SK-N-SH treated with all-trans-retinoic acid at 6 μM for 48 hours (cell line): ENCODE data around the gene HCFC2.

Experiments
- ARNTL ChIP-seq: fragments of 450-650 bp; formaldehyde crosslinking; IDR thresholded peaks from 2 replicates; pipeline ENCODE4 v1.5.0; 2020; ENCODE audit warnings: low read depth, mild to moderate bottlenecking, moderate library complexity, borderline replicate concordance
- CREB5 ChIP-seq: fragments of 250-450 bp; sonication (Bioruptor Pico); IDR thresholded peaks from 2 replicates; pipeline ENCODE4 v1.5.1; 2020; ENCODE audit warnings: low read depth, mild to moderate bottlenecking, moderate library complexity
- CSDC2 ChIP-seq: fragments of 250-450 bp; sonication (Bioruptor Pico); IDR thresholded peaks from 2 replicates; pipeline ENCODE4 v1.5.0; 2020; ENCODE audit warnings: mild to moderate bottlenecking, moderate library complexity
- ESRRG ChIP-seq: fragments of 250-450 bp; sonication (Bioruptor Pico); IDR thresholded peaks from 2 replicates; pipeline ENCODE4 v1.6.1; 2021; ENCODE audit warnings: mild to moderate bottlenecking
- ISL1 ChIP-seq: fragments of 250-450 bp; sonication (Bioruptor Pico); IDR thresholded peaks from 2 replicates; pipeline ENCODE4 v2.1.2; 2022; ENCODE audit warnings: mild to moderate bottlenecking, moderate library complexity
- PATZ1 ChIP-seq: fragments of 250-450 bp; sonication (Bioruptor Pico); IDR thresholded peaks from 2 replicates; pipeline ENCODE4 v1.8.0; 2020; ENCODE audit warnings: mild to moderate bottlenecking, moderate library complexity, borderline replicate concordance
- POU6F1 ChIP-seq: fragments of 250-450 bp; sonication (Bioruptor Pico); IDR thresholded peaks from 2 replicates; pipeline ENCODE4 v1.8.0; 2021; ENCODE audit warnings: low read depth, mild to moderate bottlenecking, moderate library complexity, borderline replicate concordance
- RARB ChIP-seq: fragments of 250-450 bp; sonication (Bioruptor Pico); IDR thresholded peaks from 2 replicates; pipeline ENCODE4 v1.8.0; 2021; ENCODE audit warnings: mild to moderate bottlenecking, moderate library complexity
- TCF4 ChIP-seq: fragments of 250-450 bp; sonication (Bioruptor Pico); IDR thresholded peaks from 2 replicates; pipeline ENCODE4 v1.8.0; 2021; ENCODE audit warnings: mild to moderate bottlenecking, moderate library complexity, borderline replicate concordance
- TOX ChIP-seq: fragments of 250-450 bp; sonication (Bioruptor Pico); IDR thresholded peaks from 2 replicates; pipeline ENCODE4 v1.8.0; 2021; ENCODE audit warnings: mild to moderate bottlenecking, moderate library complexity, borderline replicate concordance
- ZC3H10 ChIP-seq: fragments of 250-450 bp; sonication (Bioruptor Pico); IDR thresholded peaks from 2 replicates; pipeline ENCODE4 v1.5.1; 2021; ENCODE audit warnings: mild to moderate bottlenecking, moderate library complexity
- ZFP30 ChIP-seq: fragments of 450-650 bp; formaldehyde crosslinking; IDR thresholded peaks from 2 replicates; pipeline ENCODE4 v1.5.0; 2022; ENCODE audit warnings: mild to moderate bottlenecking, moderate library complexity
- ZNF70 ChIP-seq: fragments of 450-650 bp; formaldehyde crosslinking; IDR thresholded peaks from 2 replicates; pipeline ENCODE4 v1.5.0; 2020; ENCODE audit warnings: mild to moderate bottlenecking, moderate library complexity
- ZNF8 ChIP-seq: fragments of 450-650 bp; formaldehyde crosslinking; IDR thresholded peaks from 2 replicates; pipeline ENCODE4 v1.5.0; 2020; ENCODE audit warnings: mild to moderate bottlenecking, moderate library complexity

- TF ChIP-seq ZNF8 (CRISPR knock-in tag) (no peak), ZFP30 (CRISPR knock-in tag) (no peak), TCF4 (no peak), ZNF70 (CRISPR knock-in tag) (no peak), PATZ1 (CRISPR knock-in tag) (no peak), ESRRG (CRISPR knock-in tag) (no peak), ISL1 (CRISPR knock-in tag) (no peak), TOX (no peak), CREB5 (CRISPR knock-in tag) (no peak), ZC3H10 (CRISPR knock-in tag) (no peak), RARB (CRISPR knock-in tag) (no peak), ARNTL (CRISPR knock-in tag) (no peak), CSDC2 (CRISPR knock-in tag) (no peak), POU6F1 (CRISPR knock-in tag) (no peak)
These were observed 5.5 kb upstream of the HCFC2 start for GRCh38 chr12:104058802-104059201.
